H9 (cell line): Measurements from ENCODE around the gene CLEC4G. TPM values are rescaled to one million over a fixed set of nuclear protein-coding genes. Genes with fewer than 3 reads are reported as not detected.

ENCODE experiments used
- DNase-seq: peaks from one replicate; pipeline ENCODE4 v3.0.0-alpha.2; 2017
- H2AFZ ChIP-seq: one replicate; pipeline ENCODE4 v1.6.1; 2013; ENCODE audit warnings: mild to moderate bottlenecking, low read length, control low read depth, moderate library complexity
- H2AK5ac ChIP-seq: 2 replicates; pipeline ENCODE4 v1.6.1; 2013; ENCODE audit warnings: low read length, control low read depth, mixed read lengths; ENCODE audit not compliant: insufficient read length
- H2BK120ac ChIP-seq: one replicate; pipeline ENCODE4 v1.6.1; 2013; ENCODE audit warnings: low read depth, mild to moderate bottlenecking, low read length, control low read depth, inconsistent platforms; ENCODE audit not compliant: poor library complexity, severe bottlenecking
- H2BK12ac ChIP-seq: 2 replicates; pipeline ENCODE4 v1.6.1; 2013; ENCODE audit warnings: low read length, control low read depth, mixed read lengths, low read depth; ENCODE audit not compliant: insufficient read length
- H2BK15ac ChIP-seq: 2 replicates; pipeline ENCODE4 v1.6.1; 2013; ENCODE audit warnings: low read depth, low read length, control low read depth
- H2BK20ac ChIP-seq: one replicate; pipeline ENCODE4 v1.6.1; 2013; ENCODE audit warnings: low read depth, mild to moderate bottlenecking, low read length, control low read depth, inconsistent platforms; ENCODE audit not compliant: poor library complexity, severe bottlenecking
- H2BK5ac ChIP-seq: 2 replicates; pipeline ENCODE4 v1.6.1; 2013; ENCODE audit warnings: low read length, control low read depth, mixed read lengths; ENCODE audit not compliant: insufficient read length
- H3K14ac ChIP-seq: 2 replicates; pipeline ENCODE4 v1.6.1; 2013; ENCODE audit warnings: low read length, control low read depth; ENCODE audit not compliant: insufficient read depth
- H3K18ac ChIP-seq: 2 replicates; pipeline ENCODE4 v1.6.1; 2013; ENCODE audit warnings: low read depth, mild to moderate bottlenecking, mixed read lengths, low read length, control low read depth; ENCODE audit not compliant: insufficient read length
- H3K23ac ChIP-seq: 2 replicates; pipeline ENCODE4 v1.6.1; 2013; ENCODE audit warnings: low read length, control low read depth, mixed read lengths, low read depth; ENCODE audit not compliant: insufficient read length
- H3K23me2 ChIP-seq: 2 replicates; pipeline ENCODE4 v1.6.1; 2013; ENCODE audit warnings: low read depth, mild to moderate bottlenecking, mixed read lengths, low read length, control low read depth; ENCODE audit not compliant: insufficient read length, poor library complexity, severe bottlenecking
- H3K27ac ChIP-seq: 2 replicates; pipeline ENCODE4 v1.5.1; 2013; ENCODE audit warnings: low read length, control low read depth, mixed read lengths, low read depth; ENCODE audit not compliant: insufficient read length
- H3K27me3 ChIP-seq: 2 replicates; pipeline ENCODE4 v1.6.1; 2013; ENCODE audit warnings: low read length, control low read depth, inconsistent platforms; ENCODE audit not compliant: insufficient read depth
- H3K4ac ChIP-seq: 2 replicates; pipeline ENCODE4 v1.6.1; 2013; ENCODE audit warnings: low read depth, mild to moderate bottlenecking, control low read depth, inconsistent platforms, low read length, moderate library complexity
- H3K4me1 ChIP-seq: 2 replicates; pipeline ENCODE4 v1.6.1; 2013; ENCODE audit warnings: low read length, control low read depth, inconsistent platforms; ENCODE audit not compliant: insufficient read depth
- H3K4me2 ChIP-seq: 2 replicates; pipeline ENCODE4 v1.6.1; 2013; ENCODE audit warnings: low read length, control low read depth, mixed read lengths; ENCODE audit not compliant: insufficient read length, insufficient read depth
- H3K56ac ChIP-seq: 2 replicates; pipeline ENCODE4 v1.6.1; 2013; ENCODE audit warnings: low read depth, mild to moderate bottlenecking, mixed read lengths, low read length, control low read depth; ENCODE audit not compliant: insufficient read length
- H3K79me1 ChIP-seq: 2 replicates; pipeline ENCODE4 v1.6.1; 2013; ENCODE audit warnings: low read depth, mild to moderate bottlenecking, moderate library complexity, low read length, control low read depth, inconsistent platforms; ENCODE audit not compliant: insufficient read depth, poor library complexity, severe bottlenecking
- H3K79me2 ChIP-seq: 2 replicates; pipeline ENCODE4 v1.6.1; 2013; ENCODE audit warnings: low read length, control low read depth, inconsistent platforms; ENCODE audit not compliant: insufficient read depth
- H3K9ac ChIP-seq: 2 replicates; pipeline ENCODE4 v1.6.1; 2013; ENCODE audit warnings: low read length, control low read depth, mixed read lengths; ENCODE audit not compliant: insufficient read length; ENCODE audit errors: extremely low read depth
- H3K9me3 ChIP-seq: one replicate; pipeline ENCODE4 v1.6.1; 2013; ENCODE audit warnings: low read depth, low read length, inconsistent platforms; ENCODE audit not compliant: control insufficient read depth
- H3T11ph ChIP-seq: one replicate; pipeline ENCODE4 v1.6.1; 2013; ENCODE audit warnings: mild to moderate bottlenecking, low read length, control low read depth, inconsistent platforms
- H4K20me1 ChIP-seq: one replicate; pipeline ENCODE4 v1.6.1; 2013; ENCODE audit not compliant: control insufficient read depth, insufficient read length, insufficient read depth
- H4K5ac ChIP-seq: 2 replicates; pipeline ENCODE4 v1.6.1; 2013; ENCODE audit warnings: low read depth, mild to moderate bottlenecking, mixed read lengths, low read length, control low read depth; ENCODE audit not compliant: insufficient read length
- H4K8ac ChIP-seq: replicated peaks from 2 replicates; pipeline ENCODE4 v1.6.1; 2013; ENCODE audit warnings: low read length, control low read depth, mixed read lengths, low read depth; ENCODE audit not compliant: insufficient read length
- H4K91ac ChIP-seq: 2 replicates; pipeline ENCODE4 v1.6.1; 2013; ENCODE audit warnings: low read depth, mild to moderate bottlenecking, moderate library complexity, mixed read lengths, low read length, control low read depth; ENCODE audit not compliant: insufficient read length
- H3K27ac Mint-ChIP-seq, 3 experiments: 2 replicates in 2 of 3; 3 replicates in 1 of 3; pipeline ENCODE4 v1.8.0; 2020 to 2021; ENCODE audit warnings: mixed read lengths in 3 of 3, mild to moderate bottlenecking in 1 of 3, moderate library complexity in 1 of 3
- H3K27me3 Mint-ChIP-seq: 2 replicates; pipeline ENCODE4 v1.8.0; 2021; ENCODE audit warnings: low read depth, mild to moderate bottlenecking, moderate library complexity, mixed read lengths
- H3K36me3 Mint-ChIP-seq, 3 experiments: 2 replicates in 2 of 3; 3 replicates in 1 of 3; pipeline ENCODE4 v1.8.0; 2020 to 2021; ENCODE audit warnings: low read depth in 3 of 3, mixed read lengths in 3 of 3; ENCODE audit not compliant: insufficient read depth in 1 of 3
- H3K4me1 Mint-ChIP-seq, 2 experiments: 2 replicates each; pipeline ENCODE4 v1.8.0; 2020; ENCODE audit warnings: mixed read lengths in 2 of 2
- H3K4me3 Mint-ChIP-seq, 2 experiments: 2 replicates in 1 of 2; 3 replicates in 1 of 2; pipeline ENCODE4 v1.8.0; 2020 to 2021; ENCODE audit warnings: mild to moderate bottlenecking in 2 of 2, mixed read lengths in 2 of 2, moderate library complexity in 1 of 2
- H3K9me3 Mint-ChIP-seq, 2 experiments: 2 replicates in 1 of 2; 3 replicates in 1 of 2; pipeline ENCODE4 v1.8.0; 2020; ENCODE audit warnings: mild to moderate bottlenecking in 2 of 2, mixed read lengths in 2 of 2, moderate library complexity in 1 of 2
- WGBS: extraction: QIAGEN DNeasy Blood & Tissue Kit; methylation state at CpG from one replicate; pipeline ENCODE4 v1.1.7; 2013; ENCODE audit warnings: missing lambda C conversion rate, low lambda C conversion rate, mixed read lengths; ENCODE audit not compliant: insufficient read length; ENCODE audit errors: extremely low coverage; 5-methylcytosine and 5-hydroxymethylcytosine counted together
- total RNA-seq: library from RNA; stranded (reverse); gene quantifications from 2 replicates; pipeline ENCODE4 v1.2.1, GENCODE V29; 2021
- TF ChIP-seq, protein P1 (sequence below): fragments of 200-600 bp; sonication (generic); conservative IDR thresholded peaks from 3 replicates; pipeline ENCODE4 v1.8.0; 2021; ENCODE audit warnings: antibody characterized with exemption, mild to moderate bottlenecking

CLEC4G gene
- total RNA-seq, 1 experiment from 2014 or later: not detected

DNA sequence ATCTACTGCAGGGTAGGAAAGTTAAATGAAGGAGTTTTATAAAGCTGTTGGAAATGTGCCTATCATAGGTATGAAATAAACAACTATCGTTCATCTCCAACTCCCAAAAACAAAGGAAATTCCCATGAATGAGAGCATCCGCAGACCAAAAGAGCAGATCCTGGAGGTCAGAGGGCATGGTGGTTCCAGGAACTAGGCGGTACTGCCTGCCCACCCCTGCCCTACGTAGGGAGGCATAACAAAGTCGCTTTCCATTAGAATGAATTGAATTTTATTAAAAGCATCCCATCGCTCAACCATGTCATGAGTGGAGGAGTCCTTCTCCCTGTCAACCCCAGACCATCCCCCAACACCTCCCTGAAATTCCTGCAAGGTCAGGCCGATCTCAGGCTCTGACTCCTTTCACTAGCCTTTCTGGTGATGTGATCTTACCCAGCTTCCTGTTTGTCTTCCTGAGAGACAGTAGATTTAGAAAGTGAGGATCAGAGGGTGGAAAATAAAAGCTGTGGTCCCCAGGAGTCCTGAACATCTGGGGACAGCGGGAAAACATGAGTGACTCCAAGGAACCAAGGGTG lies 30.9 kb upstream of the CLEC4G start, which contains the start of gene CLEC4M:
Gene CLEC4M, plus strand, starts transcription at position 525 of the 575 bp plus-strand sequence. Its CDS starts 24 bp downstream, at position 549.
- Histone ChIP-seq H3K79me1 (no peaks in the 10 kb centered on the region), H3K23ac (no peak within 1 kb of the TSS), H2BK20ac (no peak within 1 kb of the TSS), H3K56ac (no peak within 1 kb of the TSS), H4K5ac (no peak within 1 kb of the TSS), H3K9me3 (peaks cover 10% of the 10 kb centered on the region), H2BK120ac (no peak within 1 kb of the TSS), H3K9ac (no peak within 1 kb of the TSS), H3K27me3 (no peaks in the 10 kb centered on the region), H3K4me1 (no peaks in the 10 kb centered on the region), H3T11ph (no peak within 1 kb of the TSS), H3K14ac (no peak within 1 kb of the TSS), H2BK5ac (no peak within 1 kb of the TSS), H2BK15ac (no peak within 1 kb of the TSS), H3K4me2 (no peak within 1 kb of the TSS), H4K20me1 (no peaks in the 10 kb centered on the region), H4K91ac (no peak within 1 kb of the TSS), H4K8ac (no peak within 1 kb of the TSS), H3K23me2 (no peaks in the 10 kb centered on the region), H3K18ac (no peak within 1 kb of the TSS), H3K79me2 (no peaks in the 10 kb centered on the region), H2AFZ (no peak within 1 kb of the TSS), H3K4ac (no peak within 1 kb of the TSS), H3K27ac (no peak within 1 kb of the TSS), H2BK12ac (no peak within 1 kb of the TSS), H2AK5ac (no peak within 1 kb of the TSS)
- Mint-ChIP-seq H3K36me3 (peaks cover 4 to 22% (median 4%) of the 10 kb centered on the region in 3 experiments; a peak in 6 of 7 replicates), H3K9me3 (peaks cover 29 to 37% of the 10 kb centered on the region in 2 experiments), H3K4me1 (peaks cover 6 to 12% of the 10 kb centered on the region in 2 experiments), H3K4me3 (no peak within 1 kb of the TSS), H3K27ac (peak within 1 kb of the TSS in 1 of 3 experiments; percentile 63; a peak in 3 of 7 replicates), H3K27me3 (peaks cover 35% of the 10 kb centered on the region)
- WGBS: no CpG with 5 or more reads among the region's 8 CpGs
- no peak for DNase-seq
- TF ChIP-seq, protein P1, sequence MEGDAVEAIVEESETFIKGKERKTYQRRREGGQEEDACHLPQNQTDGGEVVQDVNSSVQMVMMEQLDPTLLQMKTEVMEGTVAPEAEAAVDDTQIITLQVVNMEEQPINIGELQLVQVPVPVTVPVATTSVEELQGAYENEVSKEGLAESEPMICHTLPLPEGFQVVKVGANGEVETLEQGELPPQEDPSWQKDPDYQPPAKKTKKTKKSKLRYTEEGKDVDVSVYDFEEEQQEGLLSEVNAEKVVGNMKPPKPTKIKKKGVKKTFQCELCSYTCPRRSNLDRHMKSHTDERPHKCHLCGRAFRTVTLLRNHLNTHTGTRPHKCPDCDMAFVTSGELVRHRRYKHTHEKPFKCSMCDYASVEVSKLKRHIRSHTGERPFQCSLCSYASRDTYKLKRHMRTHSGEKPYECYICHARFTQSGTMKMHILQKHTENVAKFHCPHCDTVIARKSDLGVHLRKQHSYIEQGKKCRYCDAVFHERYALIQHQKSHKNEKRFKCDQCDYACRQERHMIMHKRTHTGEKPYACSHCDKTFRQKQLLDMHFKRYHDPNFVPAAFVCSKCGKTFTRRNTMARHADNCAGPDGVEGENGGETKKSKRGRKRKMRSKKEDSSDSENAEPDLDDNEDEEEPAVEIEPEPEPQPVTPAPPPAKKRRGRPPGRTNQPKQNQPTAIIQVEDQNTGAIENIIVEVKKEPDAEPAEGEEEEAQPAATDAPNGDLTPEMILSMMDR: no peak
